Immature natural killer cell (primary cell): ENCODE data around the gene ANP32B. TPM values are rescaled to one million over a fixed set of nuclear protein-coding genes. Genes with fewer than 3 reads are reported as not detected.
A peak's percentile ranks its signal among the peaks of the same experiment; 100 is the strongest.
"Not testable (repeated sequence)": the region's sequence is repeated elsewhere in the genome, so short reads cannot be mapped to it uniquely, and the experiment has no call there.

Experiments
- DNase-seq, 3 donors: peaks; one replicate each; pipeline ENCODE4 v3.0.0; 2022; ENCODE audit warnings: mixed read lengths in 1 of 3
- H3K27ac Mint-ChIP-seq, 6 donors: one replicate each; pipeline ENCODE4 v1.8.0; 2020; ENCODE audit warnings: mixed read lengths in 6 of 6, mild to moderate bottlenecking in 5 of 6, inconsistent platforms in 4 of 6, moderate library complexity in 3 of 6
- H3K27me3 Mint-ChIP-seq, 3 donors: one replicate each; pipeline ENCODE4 v1.8.0; 2020 to 2021; ENCODE audit warnings: low read depth in 3 of 3, mild to moderate bottlenecking in 3 of 3, mixed read lengths in 3 of 3, moderate library complexity in 3 of 3, inconsistent platforms in 1 of 3
- H3K36me3 Mint-ChIP-seq, 3 donors: one replicate each; pipeline ENCODE4 v1.8.0; 2020; ENCODE audit warnings: mixed read lengths in 3 of 3, inconsistent platforms in 2 of 3, mild to moderate bottlenecking in 2 of 3
- H3K4me1 Mint-ChIP-seq, 2 donors: one replicate each; pipeline ENCODE4 v1.8.0; 2020; ENCODE audit warnings: inconsistent platforms in 2 of 2, mild to moderate bottlenecking in 2 of 2, mixed read lengths in 2 of 2, moderate library complexity in 1 of 2
- H3K4me3 Mint-ChIP-seq, 5 donors: one replicate each; pipeline ENCODE4 v1.8.0; 2020; ENCODE audit warnings: mild to moderate bottlenecking in 5 of 5, mixed read lengths in 5 of 5, inconsistent platforms in 3 of 5, moderate library complexity in 3 of 5
- H3K9me3 Mint-ChIP-seq, 6 donors: one replicate each; pipeline ENCODE4 v1.8.0; 2020; ENCODE audit warnings: mild to moderate bottlenecking in 6 of 6, mixed read lengths in 6 of 6, inconsistent platforms in 4 of 6, moderate library complexity in 3 of 6
- polyA plus RNA-seq, 3 donors: library from polyadenylated mRNA; unstranded; fragments of 300-500 nt; fragmentation: Illumina TruSeq; gene quantifications; one replicate each; pipeline ENCODE4 v1.2.3, GENCODE V29; 2021

ANP32B gene
- polyA plus RNA-seq, 3 donors from 2014 or later, result 33.9 to 53.7 (median 39.1) TPM

DNA sequence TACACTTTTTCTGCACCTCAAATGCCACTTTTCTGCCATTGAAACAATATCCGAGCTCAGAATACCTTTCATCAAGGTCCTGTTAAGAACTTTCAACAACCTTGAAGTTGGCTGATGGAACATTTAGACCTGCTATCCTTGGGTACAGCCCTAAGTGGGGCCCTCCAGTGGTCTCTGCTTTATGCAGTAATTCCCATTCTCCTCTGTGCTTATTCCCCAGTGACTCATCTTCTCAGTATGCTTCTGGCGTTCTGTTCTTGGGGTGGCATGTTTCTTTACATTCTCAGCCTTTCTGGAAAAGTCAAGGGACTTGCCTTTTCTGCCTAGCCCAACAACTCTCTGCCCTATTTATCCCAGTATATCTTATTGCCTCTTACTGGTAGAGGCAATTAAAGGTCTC lies 7.1 kb downstream of the ANP32B start:
- H3K36me3 Mint-ChIP-seq, result peaks cover 0 to 3% (median 0%) of the 10 kb centered on the region in 3 donors
- no peaks in the 10 kb centered on the region for H3K9me3 Mint-ChIP-seq
- DNase-seq, result no peak
- peak overlapping the region in 4 of 6 donors; percentile 2 to 57 (median 25) for H3K27ac Mint-ChIP-seq
- no peak overlapping the region for H3K4me3 Mint-ChIP-seq
- H3K4me1 Mint-ChIP-seq, result peaks cover 61 to 92% of the 10 kb centered on the region in 2 donors
- peaks cover 0 to 5% (median 4%) of the 10 kb centered on the region in 3 donors for H3K27me3 Mint-ChIP-seq

- peaks cover 0 to 6% (median 0%) of the 10 kb centered on the region in 3 donors for H3K36me3 Mint-ChIP-seq
- H3K4me1 Mint-ChIP-seq, result peaks cover 49 to 76% of the 10 kb centered on the region in 2 donors
- H3K9me3 Mint-ChIP-seq, result no peaks in the 10 kb centered on the region
- H3K27me3 Mint-ChIP-seq, result no peaks in the 10 kb centered on the region
- H3K27ac Mint-ChIP-seq, result no peak overlapping the region
- no peak overlapping the region for H3K4me3 Mint-ChIP-seq
- DNase-seq, result no peak
Observed at GRCh38 chr9:97991818-97992217, 8.7 kb downstream of the ANP32B start.

GRCh38 chr9:97992219-97992618 lies 9.1 kb downstream of the ANP32B start:
- H3K27ac Mint-ChIP-seq, result no peak overlapping the region
- H3K36me3 Mint-ChIP-seq, result peaks cover 0 to 6% (median 0%) of the 10 kb centered on the region in 3 donors
- no peaks in the 10 kb centered on the region for H3K27me3 Mint-ChIP-seq
- no peak overlapping the region for H3K4me3 Mint-ChIP-seq
- no peak for DNase-seq
- no peaks in the 10 kb centered on the region for H3K9me3 Mint-ChIP-seq
- H3K4me1 Mint-ChIP-seq, result peaks cover 49 to 72% of the 10 kb centered on the region in 2 donors

- Mint-ChIP-seq H3K4me3 (peak overlapping the region in 4 of 5 donors; percentile 20 to 51 (median 48)), H3K27me3 (no peaks in the 10 kb centered on the region), H3K36me3 (peaks cover 0 to 6% (median 0%) of the 10 kb centered on the region in 3 donors), H3K27ac (peak overlapping the region in 4 of 6 donors; percentile 5 to 65 (median 38)), H3K9me3 (no peaks in the 10 kb centered on the region), H3K4me1 (peaks cover 42 to 66% of the 10 kb centered on the region in 2 donors)
- peak in 1 of 3 donors; percentile 9 for DNase-seq
Observed at GRCh38 chr9:97993000-97993399, 9.9 kb downstream of the ANP32B start.

GRCh38 chr9:97994703-97995102 lies 11.6 kb downstream of the ANP32B start:
- no peaks in the 10 kb centered on the region for H3K27me3 Mint-ChIP-seq
- DNase-seq, result no peak
- H3K4me3 Mint-ChIP-seq, result no peak overlapping the region
- H3K36me3 Mint-ChIP-seq, result peaks cover 4 to 17% (median 4%) of the 10 kb centered on the region in 3 donors
- peaks cover 34 to 57% of the 10 kb centered on the region in 2 donors for H3K4me1 Mint-ChIP-seq
- no peak overlapping the region for H3K27ac Mint-ChIP-seq
- H3K9me3 Mint-ChIP-seq, result no peaks in the 10 kb centered on the region

GRCh38 chr9:97996676-97997075 lies 13.5 kb downstream of the ANP32B start:
- H3K36me3 Mint-ChIP-seq, result peaks cover 4 to 29% (median 8%) of the 10 kb centered on the region in 3 donors
- H3K4me1 Mint-ChIP-seq, result peaks cover 26 to 48% of the 10 kb centered on the region in 2 donors
- not testable (repeated sequence) for H3K9me3 Mint-ChIP-seq, H3K4me3 Mint-ChIP-seq, DNase-seq, H3K27ac Mint-ChIP-seq, H3K27me3 Mint-ChIP-seq

DNA sequence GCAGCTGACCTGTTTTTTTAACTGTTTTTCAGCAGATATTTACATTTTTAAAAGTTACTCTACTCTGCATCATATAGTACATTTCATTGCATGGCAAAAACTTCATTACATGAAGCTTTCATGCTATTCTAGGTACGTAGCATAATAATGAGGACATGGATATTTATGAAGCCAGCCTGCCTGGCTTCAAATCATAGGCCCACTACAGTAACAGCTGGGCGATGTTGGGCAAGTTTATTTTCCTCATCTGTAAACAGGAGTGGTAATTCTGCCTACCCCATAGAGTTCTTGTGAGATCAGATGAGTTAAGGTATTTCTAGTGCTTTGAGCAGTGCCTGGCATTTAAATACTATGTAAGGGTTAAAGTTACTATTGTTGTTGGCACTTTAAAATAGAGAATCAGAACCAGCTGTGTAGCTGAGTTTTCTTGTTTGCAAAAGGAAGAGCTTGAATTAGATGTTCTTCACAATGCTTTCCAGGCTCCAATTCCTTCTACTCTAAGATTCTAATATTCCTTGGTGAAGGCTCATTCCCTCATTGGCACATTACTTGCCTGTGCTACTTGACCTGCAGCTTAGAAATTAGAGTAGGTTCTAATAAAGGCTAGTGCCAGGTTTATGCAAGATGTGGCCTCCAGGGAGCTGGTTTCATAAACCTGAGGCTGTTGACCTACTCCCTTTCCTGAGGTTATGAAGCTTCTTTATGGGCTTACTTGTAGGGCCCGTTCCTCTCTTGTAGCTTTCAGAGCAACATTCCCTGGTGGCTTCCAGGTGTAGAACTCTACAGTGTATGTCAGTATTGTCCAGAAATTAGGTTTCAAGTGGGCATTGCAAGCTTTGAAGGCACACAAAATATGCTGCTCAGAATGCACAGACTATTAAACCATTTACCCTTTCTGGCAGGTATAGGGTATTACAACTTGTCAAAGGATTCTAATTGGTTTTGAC lies 14.5 kb downstream of the ANP32B start:
- Mint-ChIP-seq H3K4me1 (peaks cover 19 to 38% of the 10 kb centered on the region in 2 donors), H3K4me3 (no peak overlapping the region), H3K36me3 (peaks cover 4 to 34% (median 8%) of the 10 kb centered on the region in 3 donors), H3K9me3 (no peaks in the 10 kb centered on the region), H3K27ac (peak overlapping the region in 1 of 6 donors; percentile 31), H3K27me3 (peaks cover 0 to 2% (median 0%) of the 10 kb centered on the region in 3 donors)
- DNase-seq, result no peak

GRCh38 chr9:98002808-98003207 lies 19.7 kb downstream of the ANP32B start:
- Mint-ChIP-seq H3K27ac (no peak overlapping the region), H3K27me3 (peaks cover 0 to 2% (median 1%) of the 10 kb centered on the region in 3 donors), H3K4me1 (peaks cover 2 to 26% of the 10 kb centered on the region in 2 donors), H3K9me3 (no peaks in the 10 kb centered on the region), H3K4me3 (no peak overlapping the region), H3K36me3 (peaks cover 11 to 49% (median 20%) of the 10 kb centered on the region in 3 donors)
- DNase-seq, result no peak

- H3K27me3 Mint-ChIP-seq, result peaks cover 0 to 6% (median 0%) of the 10 kb centered on the region in 3 donors
- peak overlapping the region in 1 of 6 donors; percentile 56 for H3K27ac Mint-ChIP-seq
- H3K4me1 Mint-ChIP-seq, result peaks cover 12 to 29% of the 10 kb centered on the region in 2 donors
- peaks cover 14 to 45% (median 34%) of the 10 kb centered on the region in 3 donors for H3K36me3 Mint-ChIP-seq
- no peak for DNase-seq
- H3K9me3 Mint-ChIP-seq, result no peaks in the 10 kb centered on the region
- H3K4me3 Mint-ChIP-seq, result no peak overlapping the region
Observed at GRCh38 chr9:98006127-98006796, 23.1 kb downstream of the ANP32B start.

GRCh38 chr9:98007251-98007928 lies 24.2 kb downstream of the ANP32B start:
- Mint-ChIP-seq H3K36me3 (peaks cover 23 to 44% (median 43%) of the 10 kb centered on the region in 3 donors), H3K27me3 (peaks cover 0 to 6% (median 0%) of the 10 kb centered on the region in 3 donors), H3K27ac (peak overlapping the region in 1 of 6 donors; percentile 9), H3K4me1 (peaks cover 12 to 29% of the 10 kb centered on the region in 2 donors), H3K9me3 (no peaks in the 10 kb centered on the region), H3K4me3 (no peak overlapping the region)
- no peak for DNase-seq

- no peak overlapping the region for H3K4me3 Mint-ChIP-seq
- H3K9me3 Mint-ChIP-seq, result no peaks in the 10 kb centered on the region
- peaks cover 12 to 27% of the 10 kb centered on the region in 2 donors for H3K4me1 Mint-ChIP-seq
- peaks cover 0 to 6% (median 0%) of the 10 kb centered on the region in 3 donors for H3K27me3 Mint-ChIP-seq
- peaks cover 24 to 45% (median 45%) of the 10 kb centered on the region in 3 donors for H3K36me3 Mint-ChIP-seq
- peak overlapping the region in 1 of 6 donors; percentile 12 for H3K27ac Mint-ChIP-seq
- no peak for DNase-seq
Observed at GRCh38 chr9:98008764-98009163, 25.6 kb downstream of the ANP32B start.

GRCh38 chr9:98009437-98009836 lies 26.3 kb downstream of the ANP32B start:
- DNase-seq, result no peak
- Mint-ChIP-seq H3K4me3 (no peak overlapping the region), H3K36me3 (peaks cover 24 to 46% (median 45%) of the 10 kb centered on the region in 3 donors), H3K4me1 (peaks cover 12 to 20% of the 10 kb centered on the region in 2 donors), H3K9me3 (no peaks in the 10 kb centered on the region), H3K27ac (peak overlapping the region in 3 of 6 donors; percentile 29 to 31 (median 30)), H3K27me3 (peaks cover 0 to 6% (median 0%) of the 10 kb centered on the region in 3 donors)

- DNase-seq, result no peak
- H3K36me3 Mint-ChIP-seq, result peaks cover 21 to 46% (median 41%) of the 10 kb centered on the region in 3 donors
- H3K4me1 Mint-ChIP-seq, result peaks cover 12 to 18% of the 10 kb centered on the region in 2 donors
- H3K9me3 Mint-ChIP-seq, result no peaks in the 10 kb centered on the region
- H3K27ac Mint-ChIP-seq, result peak overlapping the region in 2 of 6 donors; percentile 8 to 29
- peaks cover 0 to 6% (median 0%) of the 10 kb centered on the region in 3 donors for H3K27me3 Mint-ChIP-seq
- no peak overlapping the region for H3K4me3 Mint-ChIP-seq
Observed at GRCh38 chr9:98009936-98010335, 26.8 kb downstream of the ANP32B start.
